Loucy (cell line): ENCODE results near the gene GARIN5B.

ENCODE experiments used
- H2AFZ ChIP-seq: fragments of 200-600 bp; sonication (generic); 2 replicates; pipeline ENCODE4 v1.6.0; 2016; ENCODE audit warnings: antibody characterized with exemption, mild to moderate bottlenecking, low read length, moderate library complexity
- H3F3A ChIP-seq: fragments of 200-600 bp; 2 replicates; pipeline ENCODE4 v1.6.0; 2016; ENCODE audit warnings: antibody characterized with exemption, low read depth, mild to moderate bottlenecking
- H3K27me3 ChIP-seq: fragments of 200-600 bp; sonication (generic); 2 replicates; pipeline ENCODE4 v1.6.1; 2014; ENCODE audit warnings: low read length, mild to moderate bottlenecking; ENCODE audit not compliant: insufficient read depth, poor library complexity, severe bottlenecking
- H3K36me3 ChIP-seq: fragments of 200-600 bp; sonication (generic); 2 replicates; pipeline ENCODE4 v1.6.1; 2016; ENCODE audit warnings: low read length; ENCODE audit not compliant: insufficient read depth
- H3K4me1 ChIP-seq: fragments of 200-600 bp; sonication (generic); 2 replicates; pipeline ENCODE4 v1.5.1; 2014; ENCODE audit warnings: low read length, mild to moderate bottlenecking; ENCODE audit not compliant: insufficient read depth, poor library complexity, severe bottlenecking
- H3K4me2 ChIP-seq: fragments of 200-600 bp; sonication (generic); 2 replicates; pipeline ENCODE4 v1.6.0; 2014; ENCODE audit warnings: antibody characterized with exemption, low read length, low read depth, mild to moderate bottlenecking; ENCODE audit not compliant: poor library complexity, severe bottlenecking
- H3K4me3 ChIP-seq: fragments of 200-600 bp; sonication (generic); 2 replicates; pipeline ENCODE4 v1.5.1; 2014; ENCODE audit warnings: low read length, mild to moderate bottlenecking, mixed read lengths; ENCODE audit not compliant: poor library complexity, severe bottlenecking
- H3K79me2 ChIP-seq: fragments of 200-600 bp; sonication (generic); 2 replicates; pipeline ENCODE4 v1.6.1; 2014; ENCODE audit warnings: low read length; ENCODE audit not compliant: insufficient read depth
- H3K9ac ChIP-seq: fragments of 200-600 bp; sonication (generic); 2 replicates; pipeline ENCODE4 v1.6.0; 2014; ENCODE audit warnings: mild to moderate bottlenecking, low read depth, low read length, moderate library complexity; ENCODE audit not compliant: poor library complexity, severe bottlenecking
- H3K9me2 ChIP-seq: fragments of 200-600 bp; sonication (generic); replicated peaks from 2 replicates; pipeline ENCODE4 v1.6.1; 2016; ENCODE audit warnings: low read depth, low read length, mixed read lengths
- H3K9me3 ChIP-seq: fragments of 200-600 bp; sonication (generic); 2 replicates; pipeline ENCODE4 v1.6.1; 2014; ENCODE audit warnings: mild to moderate bottlenecking, antibody characterized with exemption, low read length, low read depth; ENCODE audit not compliant: insufficient read depth
- H4K20me1 ChIP-seq: fragments of 200-600 bp; sonication (generic); 2 replicates; pipeline ENCODE4 v1.6.0; 2014; ENCODE audit warnings: antibody characterized with exemption, low read length, mild to moderate bottlenecking; ENCODE audit not compliant: insufficient read depth, poor library complexity, severe bottlenecking
- EZH2phosphoT487 ChIP-seq: fragments of 200-600 bp; IDR thresholded peaks from 2 replicates; pipeline ENCODE4 v1.6.1; 2018; ENCODE audit warnings: antibody characterized with exemption, mild to moderate bottlenecking, moderate library complexity, borderline replicate concordance
- TF ChIP-seq, protein P1 (sequence below): fragments of 200-600 bp; sonication (generic); conservative IDR thresholded peaks from 2 replicates; pipeline ENCODE4 v1.5.1; 2014; ENCODE audit warnings: mild to moderate bottlenecking, antibody characterized with exemption, low read length

Gene GARIN5B

DNA sequence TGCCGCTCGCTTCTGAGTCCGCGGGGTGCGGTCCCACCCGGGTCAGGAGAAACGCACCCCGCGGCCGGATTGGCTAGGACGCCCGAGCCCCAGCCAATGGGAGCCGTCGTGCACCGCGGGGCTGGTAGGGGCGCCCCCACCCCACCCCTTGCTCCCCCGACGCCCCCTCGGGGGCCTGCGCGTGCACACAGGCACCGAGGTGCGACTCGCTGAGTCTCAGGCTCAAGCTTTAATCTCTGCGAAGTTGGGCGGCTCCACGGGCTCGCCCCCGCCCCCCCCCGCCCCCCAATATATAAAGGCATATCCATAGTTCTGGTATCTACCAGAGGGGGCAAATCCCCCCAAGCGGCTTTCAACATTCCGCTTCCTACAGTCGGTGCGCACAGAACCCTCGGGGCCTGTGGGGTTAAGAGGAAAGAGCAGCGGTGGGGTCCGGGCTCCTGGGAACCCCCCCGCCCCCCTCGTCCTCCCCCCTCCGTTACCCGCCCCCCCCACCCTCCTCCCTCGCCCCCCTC lies 8.3 kb downstream of the GARIN5B start, which contains the start of gene COX6B2:
Gene COX6B2 (minus strand): TSS at position 22 of the 515 bp plus-strand sequence. CDS start 198 bp downstream, outside the sequence.
- Histone ChIP-seq H3K9me3 (no peaks in the 10 kb centered on the region), H3K27me3 (no peaks in the 10 kb centered on the region), H3K4me1 (no peaks in the 10 kb centered on the region), H3K9ac (no peak within 1 kb of the TSS), H4K20me1 (no peaks in the 10 kb centered on the region), H3K9me2 (no peaks in the 10 kb centered on the region), H3F3A (no peaks in the 10 kb centered on the region), H2AFZ (no peak within 1 kb of the TSS), H3K36me3 (no peaks in the 10 kb centered on the region), H3K4me3 (no peak within 1 kb of the TSS), H3K4me2 (no peak within 1 kb of the TSS), H3K79me2 (no peaks in the 10 kb centered on the region)
- TF ChIP-seq, protein P1, sequence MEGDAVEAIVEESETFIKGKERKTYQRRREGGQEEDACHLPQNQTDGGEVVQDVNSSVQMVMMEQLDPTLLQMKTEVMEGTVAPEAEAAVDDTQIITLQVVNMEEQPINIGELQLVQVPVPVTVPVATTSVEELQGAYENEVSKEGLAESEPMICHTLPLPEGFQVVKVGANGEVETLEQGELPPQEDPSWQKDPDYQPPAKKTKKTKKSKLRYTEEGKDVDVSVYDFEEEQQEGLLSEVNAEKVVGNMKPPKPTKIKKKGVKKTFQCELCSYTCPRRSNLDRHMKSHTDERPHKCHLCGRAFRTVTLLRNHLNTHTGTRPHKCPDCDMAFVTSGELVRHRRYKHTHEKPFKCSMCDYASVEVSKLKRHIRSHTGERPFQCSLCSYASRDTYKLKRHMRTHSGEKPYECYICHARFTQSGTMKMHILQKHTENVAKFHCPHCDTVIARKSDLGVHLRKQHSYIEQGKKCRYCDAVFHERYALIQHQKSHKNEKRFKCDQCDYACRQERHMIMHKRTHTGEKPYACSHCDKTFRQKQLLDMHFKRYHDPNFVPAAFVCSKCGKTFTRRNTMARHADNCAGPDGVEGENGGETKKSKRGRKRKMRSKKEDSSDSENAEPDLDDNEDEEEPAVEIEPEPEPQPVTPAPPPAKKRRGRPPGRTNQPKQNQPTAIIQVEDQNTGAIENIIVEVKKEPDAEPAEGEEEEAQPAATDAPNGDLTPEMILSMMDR, result no peak
- TF ChIP-seq EZH2phosphoT487, result no peak

DNA sequence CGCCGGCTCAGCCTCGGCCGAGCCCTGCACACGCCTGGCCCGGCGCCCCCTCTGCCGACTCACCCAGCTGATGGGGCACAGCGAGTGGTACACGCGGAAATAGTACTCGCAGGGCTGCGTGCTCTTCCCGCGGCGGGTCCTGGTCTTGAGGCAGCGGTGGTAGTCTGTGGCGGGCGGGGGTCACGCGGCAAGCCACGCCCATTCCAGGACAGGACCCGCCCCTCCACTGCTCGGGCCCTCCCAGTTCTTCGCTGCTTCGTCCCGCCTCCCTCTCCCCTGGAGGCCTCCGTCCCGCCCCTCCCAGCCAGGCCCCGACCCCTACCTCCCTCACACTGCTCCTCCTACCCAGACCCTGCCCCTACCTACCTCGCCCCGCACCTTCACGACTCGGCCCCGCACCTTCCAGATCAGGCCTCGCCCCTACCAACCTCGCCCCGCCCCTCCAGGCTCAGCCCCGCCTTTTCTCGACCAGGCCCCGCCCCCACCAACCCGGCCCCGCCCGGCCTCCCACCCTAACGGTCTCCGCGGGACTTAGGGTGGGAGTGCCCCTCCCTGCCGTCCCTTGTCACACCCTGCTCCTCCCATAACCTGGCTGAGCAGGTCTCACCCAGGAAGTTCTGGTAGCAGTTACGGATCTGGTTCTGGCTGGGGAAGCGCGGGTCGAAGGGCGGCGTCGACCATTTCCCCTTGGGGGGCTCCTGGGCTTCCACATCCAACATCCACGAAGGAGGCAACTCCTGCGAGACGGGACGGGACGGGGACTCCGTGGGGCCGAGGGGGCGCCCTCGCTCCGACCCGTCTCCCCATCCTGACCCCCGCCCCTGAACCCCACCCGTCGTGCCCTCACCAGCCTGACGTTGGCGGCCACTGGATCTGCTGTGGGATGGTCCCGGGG lies 9.0 kb downstream of the GARIN5B start:
- no peaks in the 10 kb centered on the region for H3K27me3 ChIP-seq
- H3K79me2 ChIP-seq, result no peaks in the 10 kb centered on the region
- H3K4me1 ChIP-seq, result no peaks in the 10 kb centered on the region
- H3F3A ChIP-seq, result no peaks in the 10 kb centered on the region
- no peak for TF ChIP-seq EZH2phosphoT487
- TF ChIP-seq, protein P1, result no peak
- no peak overlapping the region for H3K4me2 ChIP-seq
- H4K20me1 ChIP-seq, result no peaks in the 10 kb centered on the region
- no peak overlapping the region for H3K9ac ChIP-seq
- no peak overlapping the region for H3K4me3 ChIP-seq
- H2AFZ ChIP-seq, result no peak overlapping the region
- H3K36me3 ChIP-seq, result no peaks in the 10 kb centered on the region
- H3K9me2 ChIP-seq, result no peaks in the 10 kb centered on the region
- H3K9me3 ChIP-seq, result no peaks in the 10 kb centered on the region

DNA sequence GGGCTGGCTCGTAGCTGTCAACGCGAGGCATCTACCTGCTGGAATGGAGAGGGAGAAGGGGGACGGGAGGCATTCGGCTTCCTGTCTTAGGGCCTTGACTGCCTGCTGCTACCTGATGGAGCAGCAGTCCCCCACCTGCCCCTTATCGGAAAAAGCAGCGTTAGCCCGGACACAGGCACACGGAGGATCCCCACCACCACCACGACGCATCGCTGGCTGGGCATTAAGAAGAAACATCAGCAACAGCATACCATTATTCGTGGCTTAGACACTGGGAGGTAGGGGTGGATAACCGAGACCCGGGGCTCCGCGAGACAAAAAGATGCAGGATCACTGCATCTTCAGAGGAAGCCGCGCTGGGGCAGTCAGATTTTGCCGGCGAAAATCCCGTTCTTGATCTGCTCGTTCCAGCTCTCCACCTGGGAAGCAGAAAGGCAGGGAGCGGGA lies 9.7 kb downstream of the GARIN5B start:
- no peaks in the 10 kb centered on the region for H3K9me3 ChIP-seq
- no peaks in the 10 kb centered on the region for H3F3A ChIP-seq
- no peak overlapping the region for H3K4me2 ChIP-seq
- no peaks in the 10 kb centered on the region for H3K4me1 ChIP-seq
- no peak overlapping the region for H2AFZ ChIP-seq
- no peak for TF ChIP-seq EZH2phosphoT487
- TF ChIP-seq, protein P1, result no peak
- no peaks in the 10 kb centered on the region for H3K79me2 ChIP-seq
- H3K9me2 ChIP-seq, result no peaks in the 10 kb centered on the region
- H3K36me3 ChIP-seq, result no peaks in the 10 kb centered on the region
- H3K9ac ChIP-seq, result no peak overlapping the region
- no peak overlapping the region for H3K4me3 ChIP-seq
- no peaks in the 10 kb centered on the region for H4K20me1 ChIP-seq
- no peaks in the 10 kb centered on the region for H3K27me3 ChIP-seq
